IMR-90 (cell line): Measurements from ENCODE around the gene RNU1-3. TPM values are rescaled to one million over a fixed set of nuclear protein-coding genes. Genes with fewer than 3 reads are reported as not detected.
"Not testable (repeated sequence)": the region's sequence is repeated elsewhere in the genome, so short reads cannot be mapped to it uniquely, and the experiment has no call there.

Experiments used
- ATAC-seq: fragments of 200-7000 bp; cut with Tn5 transposase; 2 replicates; pipeline ENCODE4 v1.9.1; 2020; ENCODE audit warnings: low read depth, mild to moderate bottlenecking, moderate library complexity
- BruUV-seq: library from RNA; stranded (reverse); fragments of 400-500 nt; replicated peaks from 2 replicates; lab custom pipeline; 2021; lab: Mats Ljungman, UMichigan
- CTCF ChIA-PET: fragments of 300-600 bp; formaldehyde crosslinking; extraction: SDS; loops from one replicate; lab custom pipeline; 2021; ENCODE audit warnings: antibody characterized with exemption; lab: Yijun Ruan, JAX
- POLR2A ChIA-PET: fragments of 300-600 bp; sonication (Branson Sonifier 250); formaldehyde crosslinking; loops from one replicate; lab custom pipeline; 2022; ENCODE audit warnings: antibody characterized with exemption; ENCODE audit not compliant: unreplicated experiment; lab: Charles Lee
- DNase-seq: peaks from one replicate; pipeline ENCODE4 v3.0.0; 2013
- H2AFZ ChIP-seq: replicated peaks from 2 replicates; pipeline ENCODE3; 2013; ENCODE audit warnings: low read length, mild to moderate bottlenecking; ENCODE audit not compliant: poor library complexity
- H2AK5ac ChIP-seq: 2 replicates; pipeline ENCODE4 v1.6.1; 2013; ENCODE audit warnings: low read depth, low read length, inconsistent platforms
- H2AK9ac ChIP-seq: replicated peaks from 2 replicates; pipeline ENCODE3; 2013; ENCODE audit warnings: mild to moderate bottlenecking, low read depth, low read length, moderate library complexity; ENCODE audit not compliant: poor library complexity
- H2BK120ac ChIP-seq: 2 replicates; pipeline ENCODE4 v1.6.1; 2013; ENCODE audit warnings: low read depth, low read length, inconsistent platforms
- H2BK15ac ChIP-seq: 3 replicates; pipeline ENCODE4 v1.6.1; 2013; ENCODE audit warnings: low read depth, low read length, inconsistent platforms
- H2BK20ac ChIP-seq: 2 replicates; pipeline ENCODE4 v1.6.1; 2013; ENCODE audit warnings: low read depth, mild to moderate bottlenecking, inconsistent platforms, low read length, moderate library complexity
- H2BK5ac ChIP-seq: 2 replicates; pipeline ENCODE4 v1.6.1; 2013; ENCODE audit warnings: mild to moderate bottlenecking, low read depth, low read length, inconsistent platforms; ENCODE audit not compliant: poor library complexity, severe bottlenecking
- H3K14ac ChIP-seq: replicated peaks from 2 replicates; pipeline ENCODE4 v1.6.1; 2013; ENCODE audit warnings: low read depth, low read length, inconsistent platforms
- H3K18ac ChIP-seq: 2 replicates; pipeline ENCODE4 v1.6.1; 2013; ENCODE audit warnings: low read depth, low read length, control low read depth
- H3K23ac ChIP-seq: 2 replicates; pipeline ENCODE4 v1.6.1; 2013; ENCODE audit warnings: low read depth, low read length, inconsistent platforms
- H3K27ac ChIP-seq: 2 replicates; pipeline ENCODE4 v1.5.1; 2013; ENCODE audit warnings: mild to moderate bottlenecking, control low read depth, low read length; ENCODE audit not compliant: insufficient read depth
- H3K27me3 ChIP-seq: 2 replicates; pipeline ENCODE4 v1.6.1; 2013; ENCODE audit warnings: low read length; ENCODE audit not compliant: control insufficient read depth, insufficient read depth
- H3K36me3 ChIP-seq: 2 replicates; pipeline ENCODE4 v1.6.1; 2013; ENCODE audit warnings: low read length, mixed read lengths; ENCODE audit not compliant: control insufficient read depth, insufficient read depth
- H3K4ac ChIP-seq: 2 replicates; pipeline ENCODE4 v1.6.1; 2013; ENCODE audit warnings: low read depth, low read length, inconsistent platforms
- H3K4me1 ChIP-seq: 2 replicates; pipeline ENCODE4 v1.6.1; 2013; ENCODE audit warnings: low read length, mixed read lengths; ENCODE audit not compliant: control insufficient read depth, insufficient read depth
- H3K4me2 ChIP-seq: 2 replicates; pipeline ENCODE4 v1.6.1; 2013; ENCODE audit warnings: low read depth, mild to moderate bottlenecking, control low read depth, low read length, moderate library complexity
- H3K4me3 ChIP-seq: 2 replicates; pipeline ENCODE4 v1.5.1; 2013; ENCODE audit warnings: low read depth, mild to moderate bottlenecking, control low read depth, low read length, moderate library complexity; ENCODE audit not compliant: insufficient read depth
- H3K56ac ChIP-seq: 2 replicates; pipeline ENCODE4 v1.6.1; 2013; ENCODE audit warnings: low read length, inconsistent platforms; ENCODE audit not compliant: insufficient read depth; ENCODE audit errors: extremely low read depth
- H3K79me1 ChIP-seq, 2 experiments: 2 replicates each; pipeline ENCODE4 v1.6.1; 2013; ENCODE audit warnings: low read length in 2 of 2, inconsistent platforms in 1 of 2, low read depth in 1 of 2
- H3K9ac ChIP-seq: 2 replicates; pipeline ENCODE4 v1.6.1; 2013; ENCODE audit warnings: low read depth, low read length, control low read depth
- H3K9me1 ChIP-seq: 2 replicates; pipeline ENCODE4 v1.6.1; 2013; ENCODE audit warnings: low read length, inconsistent platforms; ENCODE audit not compliant: insufficient read depth
- H3K9me3 ChIP-seq: 2 replicates; pipeline ENCODE4 v1.6.1; 2013; ENCODE audit warnings: low read length; ENCODE audit not compliant: control insufficient read depth, insufficient read depth
- H4K20me1 ChIP-seq: 2 replicates; pipeline ENCODE4 v1.6.1; 2013; ENCODE audit warnings: low read length, inconsistent platforms; ENCODE audit not compliant: insufficient read depth
- H4K5ac ChIP-seq: 2 replicates; pipeline ENCODE4 v1.6.1; 2013; ENCODE audit warnings: mild to moderate bottlenecking, low read depth, low read length, control low read depth
- H4K8ac ChIP-seq, 2 experiments: 2 replicates each; pipeline ENCODE4 v1.6.1; 2013; ENCODE audit warnings: low read depth in 2 of 2, low read length in 2 of 2, control low read depth in 1 of 2, inconsistent platforms in 1 of 2
- H4K91ac ChIP-seq: 2 replicates; pipeline ENCODE4 v1.6.1; 2013; ENCODE audit warnings: low read depth, low read length, inconsistent platforms; ENCODE audit not compliant: insufficient read depth
- WGBS, 2 experiments: methylation state at CpG; one replicate each; pipeline versions ENCODE4 v1.1.5 to v1.1.7; 2013; ENCODE audit warnings: missing lambda C conversion rate in 2 of 2; ENCODE audit not compliant: insufficient read length in 1 of 2; ENCODE audit errors: extremely low coverage in 2 of 2; 5-methylcytosine and 5-hydroxymethylcytosine counted together
- dilution Hi-C: fragments of 300-500 bp; cut with HindIII; formaldehyde crosslinking; loops from one replicate; pipeline ENCODE4 v1.14.3; 2018; ENCODE audit warnings: low sequenced_read_pairs; ENCODE audit not compliant: unreplicated experiment
- in situ Hi-C: fragments of 300-500 bp; cut with MboI; formaldehyde crosslinking; loops from 3 replicates; pipeline ENCODE4 v1.14.3; 2019; ENCODE audit warnings: low sequenced_read_pairs, inconsistent platforms, mixed read lengths
- intact Hi-C: fragments of 100-400 bp; cut with micrococcal nuclease; formaldehyde crosslinking; loops from 2 replicates; pipeline ENCODE4 v1.10.0; 2022
- polyA plus RNA-seq, 3 experiments: library from polyadenylated mRNA; depleted of rRNA; stranded (reverse); fragments of >200 nt; gene quantifications; 2 replicates each; pipeline ENCODE4 v1.2.3, GENCODE V29; 2012; ENCODE audit warnings: low replicate concordance in 1 of 3
- total RNA-seq: library from RNA; depleted of rRNA; stranded (reverse); fragments of >200 nt; gene quantifications from 2 replicates; pipeline ENCODE4 v1.2.3, GENCODE V29; 2012

RNU1-3 gene
- total and polyA plus RNA-seq, 2 of the 4 experiments (the other 2 are of a cell fraction): under 0.01 TPM; not detected in 1

- H3K36me3 ChIP-seq, H3K4ac ChIP-seq, H3K4me3 ChIP-seq, H2AK9ac ChIP-seq, H3K27me3 ChIP-seq, H4K20me1 ChIP-seq, H3K14ac ChIP-seq, BruUV-seq, in situ Hi-C loops, H2BK20ac ChIP-seq, H3K79me1 ChIP-seq, H2BK5ac ChIP-seq, H3K9me1 ChIP-seq, H2BK120ac ChIP-seq, H3K27ac ChIP-seq, DNase-seq, H4K8ac ChIP-seq, H3K9ac ChIP-seq, dilution Hi-C loops, H4K91ac ChIP-seq, H2BK15ac ChIP-seq, intact Hi-C loops, H2AK5ac ChIP-seq, H4K5ac ChIP-seq, CTCF ChIA-PET, ATAC-seq, H3K23ac ChIP-seq, H3K9me3 ChIP-seq, H2AFZ ChIP-seq, POLR2A ChIA-PET, H3K4me2 ChIP-seq, H3K56ac ChIP-seq, H3K4me1 ChIP-seq, H3K18ac ChIP-seq: not testable (repeated sequence)
- WGBS, 2 experiments: no CpG with 5 or more reads among the region's 5 CpGs
Observed at GRCh38 chr1:16703602-16704001, 36.9 kb upstream of the RNU1-3 start.

- H4K8ac ChIP-seq, H3K4me1 ChIP-seq, H2AFZ ChIP-seq, dilution Hi-C loops, H3K27me3 ChIP-seq, H2AK9ac ChIP-seq, H3K79me1 ChIP-seq, H2BK15ac ChIP-seq, H3K9me1 ChIP-seq, in situ Hi-C loops, BruUV-seq, CTCF ChIA-PET, H3K4me3 ChIP-seq, H2BK5ac ChIP-seq, intact Hi-C loops, H3K4ac ChIP-seq, H3K27ac ChIP-seq, DNase-seq, H3K9me3 ChIP-seq, H2BK20ac ChIP-seq, H3K14ac ChIP-seq, H2AK5ac ChIP-seq, H3K23ac ChIP-seq, H3K18ac ChIP-seq, H3K36me3 ChIP-seq, H3K9ac ChIP-seq, H3K4me2 ChIP-seq, H4K5ac ChIP-seq, H3K56ac ChIP-seq, H4K20me1 ChIP-seq, POLR2A ChIA-PET, H2BK120ac ChIP-seq, H4K91ac ChIP-seq: not testable (repeated sequence)
- peak; percentile 79 for ATAC-seq
- WGBS, 2 experiments: no CpG with 5 or more reads among the region's 7 CpGs
Observed at GRCh38 chr1:16703141-16703540, 36.4 kb upstream of the RNU1-3 start.
